ENCODE measurements around the gene CEACAM7. TPM values are rescaled to one million over a fixed set of nuclear protein-coding genes. Genes with fewer than 3 reads are reported as not detected.

CEACAM7 gene
- total RNA-seq, 1 experiment from 2014 or later = not detected

DNA sequence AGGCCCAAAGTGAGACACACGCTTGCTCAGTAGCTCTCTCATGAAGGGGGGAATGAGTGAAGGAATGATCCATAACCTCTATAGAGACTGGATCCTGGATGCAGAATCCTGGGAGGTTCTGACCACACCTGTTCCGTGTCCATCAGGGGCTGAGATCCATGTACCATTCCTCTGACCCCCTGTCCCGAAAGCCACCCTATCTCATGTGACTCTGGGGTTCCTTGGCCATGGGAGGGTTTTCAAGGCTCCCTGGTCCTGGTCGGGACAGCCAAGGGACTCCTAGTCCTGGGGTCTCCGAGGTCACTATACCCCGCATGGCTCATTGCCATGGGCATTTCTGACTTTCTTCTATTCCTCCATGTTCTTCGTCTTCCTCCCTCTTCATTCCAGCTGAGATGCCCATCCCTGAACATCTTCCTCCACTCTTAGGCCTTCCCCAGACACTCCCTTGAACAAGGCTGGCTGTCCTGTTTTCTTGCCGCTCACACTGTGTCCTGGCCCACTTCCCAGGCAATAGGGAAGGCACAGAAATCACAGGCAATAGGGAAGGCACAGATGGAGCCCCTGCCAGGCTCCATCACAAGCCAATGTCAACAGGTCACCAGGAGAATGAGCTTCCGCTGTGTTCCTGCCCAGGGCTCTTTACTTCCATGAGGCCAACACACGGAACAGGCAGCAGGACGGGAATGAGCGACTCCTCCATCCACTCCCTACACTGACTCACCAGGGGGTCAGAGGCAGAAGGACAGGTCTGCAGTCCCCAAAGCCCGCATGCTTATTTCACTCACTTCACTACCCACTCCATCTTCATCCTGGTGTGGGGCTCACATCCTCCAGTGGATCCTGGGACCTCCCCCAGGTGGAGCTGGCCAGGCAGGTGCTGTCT lies 23.5 kb upstream of the CEACAM7 start:
- no TSS peak for BruUV-seq (replicated peaks)
- Histone ChIP-seq H3K79me2 (ENCODE audit: insufficient read depth, low read length) (no peaks in the 10 kb centered on the region), H3K27ac (ENCODE audit: low read depth, low read length) (no peak overlapping the region), H3K27me3 (ENCODE audit: insufficient read depth, low read length) (peaks cover 52% of the 10 kb centered on the region), H3K4me1 (ENCODE audit: control insufficient read depth in 1 of 2, insufficient read depth in 2 of 2, low read length in 2 of 2) (0 out of 4 replicates have a peak, but pooled peaks cover 0 to 4% of the 10 kb centered on the region in 2 experiments), H3K4me2 (ENCODE audit: low read length) (no peak overlapping the region), H3K4me3 (replicated peaks in 1 of 2; ENCODE audit: low read depth in 1 of 2, low read length in 2 of 2) (no peak overlapping the region), H3K9me2 (ENCODE audit: insufficient read depth) (no peaks in the 10 kb centered on the region), H4K20me1 (ENCODE audit: insufficient read depth) (no peaks in the 10 kb centered on the region), H3K9ac (ENCODE audit: low read length) (no peak overlapping the region), H3K36me3 (ENCODE audit: control insufficient read depth in 1 of 2, insufficient read depth in 2 of 2, low read length in 2 of 2) (no peaks in the 10 kb centered on the region), H3K9me3 (ENCODE audit: control insufficient read depth in 1 of 2, insufficient read depth in 1 of 2, low read depth in 1 of 2, low read length in 2 of 2) (no peaks in the 10 kb centered on the region), H2AFZ (ENCODE audit: low read depth, low read length, poor library complexity, severe bottlenecking) (no peak overlapping the region)
- CTCF ChIA-PET = no interaction called here
- DNase-seq (ENCODE audit: low read depth, low spot score) (no peak), ATAC-seq (no peak)
- intact Hi-C loops (cut with micrococcal nuclease) = no loop called here
- RAD21 ChIA-PET (ENCODE audit: low non-redundant PET in 1 of 2, low total read pairs in 2 of 2, uncharacterized antibody in 2 of 2, unreplicated experiment in 2 of 2) = no interaction called here
- TF ChIP-seq SP1 (IDR thresholded peaks at IDR 0.05; ENCODE audit: low read depth) (no peak), POLR2A (IDR thresholded peaks at IDR 0.05; ENCODE audit: borderline replicate concordance, extremely low read depth, insufficient read depth, insufficient read length) (no peak), CBX3 (IDR thresholded peaks at IDR 0.05; ENCODE audit: low read depth) (no peak), CEBPB (IDR thresholded peaks at IDR 0.05; ENCODE audit: low read depth) (no peak)
- POLR2A ChIA-PET = interaction anchor here (1.4 kb wide), 1 partner anchor 10 kb away, joined by 3 read pairs; no protein-coding TSS in a partner anchor

DNA sequence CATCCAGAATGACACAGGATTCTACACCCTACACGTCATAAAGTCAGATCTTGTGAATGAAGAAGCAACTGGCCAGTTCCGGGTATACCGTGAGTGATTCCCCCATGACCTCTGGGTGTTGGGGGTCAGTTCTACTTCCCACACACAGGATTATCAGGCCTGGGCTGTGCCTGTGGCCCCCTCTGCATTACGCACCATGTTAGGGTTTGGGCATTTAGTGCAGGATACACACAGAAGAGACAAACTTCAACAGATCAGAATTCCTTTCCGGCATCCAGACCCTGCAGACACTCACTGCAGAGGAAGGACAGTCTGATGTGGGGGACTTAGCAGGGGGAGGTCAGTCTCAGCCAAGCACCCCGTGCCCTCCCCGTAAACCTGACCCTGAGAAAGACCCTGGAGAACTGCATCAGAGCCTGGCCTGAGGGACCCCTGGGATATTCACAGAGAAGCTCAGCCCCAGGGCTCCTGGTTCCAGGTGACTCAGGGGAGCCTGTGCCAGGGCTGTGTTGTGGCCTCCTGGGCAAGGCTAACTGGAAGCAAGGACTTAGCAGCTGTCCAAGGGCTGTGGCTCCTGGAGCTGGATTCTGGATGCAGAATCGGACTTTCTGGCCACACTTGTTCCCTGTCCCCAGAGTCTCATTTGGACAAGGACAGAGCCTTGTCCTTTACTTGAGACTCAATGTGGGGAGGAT lies 22.0 kb upstream of the CEACAM7 start:
- ChIA-PET RAD21 (ENCODE audit: low non-redundant PET in 1 of 2, low total read pairs in 2 of 2, uncharacterized antibody in 2 of 2, unreplicated experiment in 2 of 2) (no interaction called here), CTCF (no interaction called here), POLR2A (interaction anchor here (1.4 kb wide), 1 partner anchor 8 kb away, joined by 3 read pairs; no protein-coding TSS in a partner anchor)
- Histone ChIP-seq H3K4me2 (ENCODE audit: low read length) (no peak overlapping the region), H3K36me3 (ENCODE audit: control insufficient read depth in 1 of 2, insufficient read depth in 2 of 2, low read length in 2 of 2) (no peaks in the 10 kb centered on the region), H3K9me2 (ENCODE audit: insufficient read depth) (no peaks in the 10 kb centered on the region), H3K79me2 (ENCODE audit: insufficient read depth, low read length) (no peaks in the 10 kb centered on the region), H3K9me3 (ENCODE audit: control insufficient read depth in 1 of 2, insufficient read depth in 1 of 2, low read depth in 1 of 2, low read length in 2 of 2) (no peaks in the 10 kb centered on the region), H3K9ac (ENCODE audit: low read length) (no peak overlapping the region), H3K4me1 (ENCODE audit: control insufficient read depth in 1 of 2, insufficient read depth in 2 of 2, low read length in 2 of 2) (0 out of 4 replicates have a peak, but pooled peaks cover 0 to 4% of the 10 kb centered on the region in 2 experiments), H2AFZ (ENCODE audit: low read depth, low read length, poor library complexity, severe bottlenecking) (no peak overlapping the region), H3K27me3 (ENCODE audit: insufficient read depth, low read length) (peaks cover 47% of the 10 kb centered on the region), H4K20me1 (ENCODE audit: insufficient read depth) (no peaks in the 10 kb centered on the region), H3K4me3 (replicated peaks in 1 of 2; ENCODE audit: low read depth in 1 of 2, low read length in 2 of 2) (no peak overlapping the region), H3K27ac (ENCODE audit: low read depth, low read length) (no peak overlapping the region)
- no peak for TF ChIP-seq JUND (IDR thresholded peaks at IDR 0.05)
- TF ChIP-seq SP1 (IDR thresholded peaks at IDR 0.05; ENCODE audit: low read depth) = no peak
- TF ChIP-seq, protein P1, sequence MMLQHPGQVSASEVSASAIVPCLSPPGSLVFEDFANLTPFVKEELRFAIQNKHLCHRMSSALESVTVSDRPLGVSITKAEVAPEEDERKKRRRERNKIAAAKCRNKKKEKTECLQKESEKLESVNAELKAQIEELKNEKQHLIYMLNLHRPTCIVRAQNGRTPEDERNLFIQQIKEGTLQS (IDR thresholded peaks at IDR 0.05) = no peak
- no peak for TF ChIP-seq POLR2AphosphoS5 (IDR thresholded peaks at IDR 0.05; ENCODE audit: low read depth, low read length)
- TF ChIP-seq POLR2A (IDR thresholded peaks at IDR 0.05; ENCODE audit: borderline replicate concordance, extremely low read depth, insufficient read depth, insufficient read length) = no peak
- TF ChIP-seq EZH2 (IDR thresholded peaks at IDR 0.05) = no peak
- TF ChIP-seq, protein P2, sequence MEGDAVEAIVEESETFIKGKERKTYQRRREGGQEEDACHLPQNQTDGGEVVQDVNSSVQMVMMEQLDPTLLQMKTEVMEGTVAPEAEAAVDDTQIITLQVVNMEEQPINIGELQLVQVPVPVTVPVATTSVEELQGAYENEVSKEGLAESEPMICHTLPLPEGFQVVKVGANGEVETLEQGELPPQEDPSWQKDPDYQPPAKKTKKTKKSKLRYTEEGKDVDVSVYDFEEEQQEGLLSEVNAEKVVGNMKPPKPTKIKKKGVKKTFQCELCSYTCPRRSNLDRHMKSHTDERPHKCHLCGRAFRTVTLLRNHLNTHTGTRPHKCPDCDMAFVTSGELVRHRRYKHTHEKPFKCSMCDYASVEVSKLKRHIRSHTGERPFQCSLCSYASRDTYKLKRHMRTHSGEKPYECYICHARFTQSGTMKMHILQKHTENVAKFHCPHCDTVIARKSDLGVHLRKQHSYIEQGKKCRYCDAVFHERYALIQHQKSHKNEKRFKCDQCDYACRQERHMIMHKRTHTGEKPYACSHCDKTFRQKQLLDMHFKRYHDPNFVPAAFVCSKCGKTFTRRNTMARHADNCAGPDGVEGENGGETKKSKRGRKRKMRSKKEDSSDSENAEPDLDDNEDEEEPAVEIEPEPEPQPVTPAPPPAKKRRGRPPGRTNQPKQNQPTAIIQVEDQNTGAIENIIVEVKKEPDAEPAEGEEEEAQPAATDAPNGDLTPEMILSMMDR (IDR thresholded peaks at IDR 0.05 in 2 of 3, conservative IDR thresholded peaks at IDR 0.05 in 1 of 3; ENCODE audit: borderline replicate concordance in 1 of 3, insufficient read depth in 1 of 3, low read depth in 2 of 3, low read length in 2 of 3) = no peak
- no peak for TF ChIP-seq ZNF274 (IDR thresholded peaks at IDR 0.05; ENCODE audit: low read depth, low read length)
- TF ChIP-seq CBX3 (IDR thresholded peaks at IDR 0.05; ENCODE audit: low read depth) = no peak
- TF ChIP-seq SRF (IDR thresholded peaks at IDR 0.05; ENCODE audit: low read depth) = no peak
- no peak for TF ChIP-seq ZFX (IDR thresholded peaks at IDR 0.05)
- TF ChIP-seq, protein P3, sequence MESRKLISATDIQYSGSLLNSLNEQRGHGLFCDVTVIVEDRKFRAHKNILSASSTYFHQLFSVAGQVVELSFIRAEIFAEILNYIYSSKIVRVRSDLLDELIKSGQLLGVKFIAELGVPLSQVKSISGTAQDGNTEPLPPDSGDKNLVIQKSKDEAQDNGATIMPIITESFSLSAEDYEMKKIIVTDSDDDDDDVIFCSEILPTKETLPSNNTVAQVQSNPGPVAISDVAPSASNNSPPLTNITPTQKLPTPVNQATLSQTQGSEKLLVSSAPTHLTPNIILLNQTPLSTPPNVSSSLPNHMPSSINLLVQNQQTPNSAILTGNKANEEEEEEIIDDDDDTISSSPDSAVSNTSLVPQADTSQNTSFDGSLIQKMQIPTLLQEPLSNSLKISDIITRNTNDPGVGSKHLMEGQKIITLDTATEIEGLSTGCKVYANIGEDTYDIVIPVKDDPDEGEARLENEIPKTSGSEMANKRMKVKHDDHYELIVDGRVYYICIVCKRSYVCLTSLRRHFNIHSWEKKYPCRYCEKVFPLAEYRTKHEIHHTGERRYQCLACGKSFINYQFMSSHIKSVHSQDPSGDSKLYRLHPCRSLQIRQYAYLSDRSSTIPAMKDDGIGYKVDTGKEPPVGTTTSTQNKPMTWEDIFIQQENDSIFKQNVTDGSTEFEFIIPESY (IDR thresholded peaks at IDR 0.05; ENCODE audit: extremely low read depth, insufficient replicate concordance, low read length) = no peak
- no TSS peak for BruUV-seq (replicated peaks)
- intact Hi-C loops (cut with micrococcal nuclease) = loop anchor here (5.0 to 10.0 kb wide), 2 partner anchors 77 to 245 kb away; partner anchors contain the start of gene RABAC1
- ATAC-seq (no peak), DNase-seq (ENCODE audit: low read depth, low spot score) (no peak)
